Tibial nerve (tissue), 4 donors: ENCODE data around the gene ROR1. TPM values are rescaled to one million over a fixed set of nuclear protein-coding genes. Genes with fewer than 3 reads are reported as not detected.

Experiments
- DNase-seq, 2 donors: peaks; one replicate each; pipeline ENCODE4 v3.0.0-alpha.2; 2019; ENCODE audit warnings: low spot score in 2 of 2
- H3K27ac ChIP-seq, 4 donors: fragments of 200-600 bp; sonication (generic) in 3 of 4; one replicate each; pipeline ENCODE4 v1.5.1; 2017 to 2019; ENCODE audit warnings: mild to moderate bottlenecking in 1 of 4
- H3K27me3 ChIP-seq, 2 donors: fragments of 200-600 bp; sonication (generic) in 1 of 2; one replicate each; pipeline versions ENCODE4 v1.5.1 to v1.6.0; 2017 to 2019
- H3K36me3 ChIP-seq, 3 donors: fragments of 200-600 bp; sonication (generic); one replicate each; pipeline ENCODE4 v1.5.1; 2018 to 2019
- H3K4me1 ChIP-seq, 4 donors: fragments of 200-600 bp; sonication (generic) in 3 of 4; one replicate each; pipeline ENCODE4 v1.5.1; 2017 to 2019
- H3K4me3 ChIP-seq, 4 donors: fragments of 200-600 bp; sonication (generic) in 3 of 4; one replicate each; pipeline ENCODE4 v1.5.1; 2017 to 2019; ENCODE audit warnings: mild to moderate bottlenecking in 1 of 4, moderate library complexity in 1 of 4
- H3K9me3 ChIP-seq, 4 donors: fragments of 200-600 bp; sonication (generic) in 3 of 4; one replicate each; pipeline ENCODE4 v1.5.1; 2017 to 2019
- CTCF ChIP-seq, 5 experiments: fragments of 200-600 bp in 3 of 5; fragments of 450-650 bp in 2 of 5; sonication (generic) in 3 of 5; IDR thresholded peaks; one replicate each; pipeline ENCODE4 v1.5.1; 2016 to 2019; ENCODE audit warnings: antibody characterized with exemption in 5 of 5, mild to moderate bottlenecking in 3 of 5, moderate library complexity in 2 of 5
- EP300 ChIP-seq, 2 donors: sonication (generic); formaldehyde crosslinking; IDR thresholded peaks; one replicate each; pipeline ENCODE4 v1.6.1; 2017; ENCODE audit warnings: antibody characterized with exemption in 2 of 2, mild to moderate bottlenecking in 1 of 2
- POLR2A ChIP-seq, 2 donors: fragments of 450-650 bp; IDR thresholded peaks; one replicate each; pipeline ENCODE4 v1.6.1; 2017; ENCODE audit warnings: antibody characterized with exemption in 2 of 2, mild to moderate bottlenecking in 2 of 2, moderate library complexity in 2 of 2
- WGBS, 2 donors: methylation state at CpG; one replicate each; pipeline ENCODE4 v1.1.5; 2018; 5-methylcytosine and 5-hydroxymethylcytosine counted together
- total RNA-seq, 4 donors: library from RNA; depleted of rRNA; stranded (reverse); fragments of >200 nt; gene quantifications; one replicate each; pipeline ENCODE4 v1.1.0, GENCODE V29; 2016

The ROR1 gene
- total RNA-seq, 4 donors from 2014 or later: 10.5 to 47.7 (median 43.7) TPM

- H3K4me3 ChIP-seq: no peak overlapping the region
- H3K27me3 ChIP-seq: no peaks in the 10 kb centered on the region
- no peaks in the 10 kb centered on the region for H3K36me3 ChIP-seq
- no peak for DNase-seq
- H3K4me1 ChIP-seq: peaks cover 0 to 43% (median 20%) of the 10 kb centered on the region in 4 donors
- no peaks in the 10 kb centered on the region for H3K9me3 ChIP-seq
- 73 to 79% methylated on average over 2 of the region's 2 CpGs for WGBS, 2 donors
- no peak overlapping the region for H3K27ac ChIP-seq
- no peak for TF ChIP-seq EP300 (IDR thresholded peaks at IDR 0.05)
- no peak for TF ChIP-seq POLR2A (IDR thresholded peaks at IDR 0.05)
- TF ChIP-seq CTCF (IDR thresholded peaks at IDR 0.05): no peak
Observed at GRCh38 chr1:64036549-64036948, 262.7 kb downstream of the ROR1 start.

- no peaks in the 10 kb centered on the region for H3K36me3 ChIP-seq
- H3K4me1 ChIP-seq: peaks cover 0 to 59% (median 26%) of the 10 kb centered on the region in 4 donors
- no peaks in the 10 kb centered on the region for H3K9me3 ChIP-seq
- DNase-seq: no peak
- no peaks in the 10 kb centered on the region for H3K27me3 ChIP-seq
- H3K27ac ChIP-seq: peak overlapping the region in 3 of 4 donors; percentile 6 to 89 (median 79)
- 80 to 81% methylated on average over 4 of the region's 4 CpGs for WGBS, 2 donors
- no peak overlapping the region for H3K4me3 ChIP-seq
- TF ChIP-seq EP300 (IDR thresholded peaks at IDR 0.05) (no peak), CTCF (IDR thresholded peaks at IDR 0.05) (no peak), POLR2A (IDR thresholded peaks at IDR 0.05) (no peak)
Observed at GRCh38 chr1:64038119-64038518, 264.3 kb downstream of the ROR1 start.

- H3K9me3 ChIP-seq: no peaks in the 10 kb centered on the region
- peak in 1 of 2 donors; percentile 72 for TF ChIP-seq EP300 (IDR thresholded peaks at IDR 0.05)
- no peak for TF ChIP-seq POLR2A (IDR thresholded peaks at IDR 0.05)
- no peak for TF ChIP-seq CTCF (IDR thresholded peaks at IDR 0.05)
- H3K27ac ChIP-seq: peak overlapping the region; percentile 5 to 89 (median 42)
- 50 to 67% methylated on average over 1 of the region's 1 CpG for WGBS, 2 donors
- no peaks in the 10 kb centered on the region for H3K36me3 ChIP-seq
- H3K4me3 ChIP-seq: no peak overlapping the region
- DNase-seq: no peak
- H3K27me3 ChIP-seq: no peaks in the 10 kb centered on the region
- peaks cover 0 to 63% (median 28%) of the 10 kb centered on the region in 4 donors for H3K4me1 ChIP-seq
Observed at GRCh38 chr1:64038965-64039364, 265.1 kb downstream of the ROR1 start.

GRCh38 chr1:64039390-64039926, 265.6 kb downstream of the ROR1 start:
- Histone ChIP-seq H3K36me3 (no peaks in the 10 kb centered on the region), H3K27me3 (no peaks in the 10 kb centered on the region), H3K4me1 (peaks cover 0 to 67% (median 28%) of the 10 kb centered on the region in 4 donors), H3K27ac (peak overlapping the region; percentile 5 to 89 (median 42)), H3K4me3 (no peak overlapping the region), H3K9me3 (no peaks in the 10 kb centered on the region)
- 6% methylated on average over 3 of the region's 3 CpGs for WGBS, 2 donors
- peak; percentile 15 to 79 for DNase-seq
- TF ChIP-seq POLR2A (IDR thresholded peaks at IDR 0.05) (no peak), EP300 (IDR thresholded peaks at IDR 0.05) (peak; percentile 58 to 68)

- TF ChIP-seq CTCF (IDR thresholded peaks at IDR 0.05): no peak
- no peak for TF ChIP-seq EP300 (IDR thresholded peaks at IDR 0.05)
- TF ChIP-seq POLR2A (IDR thresholded peaks at IDR 0.05): no peak
- WGBS, 2 donors: 63 to 74% methylated on average over 3 of the region's 3 CpGs
- Histone ChIP-seq H3K27me3 (no peaks in the 10 kb centered on the region), H3K4me1 (peaks cover 0 to 67% (median 28%) of the 10 kb centered on the region in 4 donors), H3K4me3 (no peak overlapping the region), H3K9me3 (no peaks in the 10 kb centered on the region), H3K36me3 (no peaks in the 10 kb centered on the region), H3K27ac (peak overlapping the region in 3 of 4 donors; percentile 53 to 89 (median 88))
- no peak for DNase-seq
Observed at GRCh38 chr1:64041371-64042131, 267.7 kb downstream of the ROR1 start.
